IPS-NIHi7 (cell line): ENCODE data around the gene ZBP1.

Experiments
- DNase-seq: peaks from one replicate; pipeline ENCODE4 v3.0.0; 2012; ENCODE audit warnings: mixed read lengths; ENCODE audit errors: extremely low spot score

Gene ZBP1

DNA sequence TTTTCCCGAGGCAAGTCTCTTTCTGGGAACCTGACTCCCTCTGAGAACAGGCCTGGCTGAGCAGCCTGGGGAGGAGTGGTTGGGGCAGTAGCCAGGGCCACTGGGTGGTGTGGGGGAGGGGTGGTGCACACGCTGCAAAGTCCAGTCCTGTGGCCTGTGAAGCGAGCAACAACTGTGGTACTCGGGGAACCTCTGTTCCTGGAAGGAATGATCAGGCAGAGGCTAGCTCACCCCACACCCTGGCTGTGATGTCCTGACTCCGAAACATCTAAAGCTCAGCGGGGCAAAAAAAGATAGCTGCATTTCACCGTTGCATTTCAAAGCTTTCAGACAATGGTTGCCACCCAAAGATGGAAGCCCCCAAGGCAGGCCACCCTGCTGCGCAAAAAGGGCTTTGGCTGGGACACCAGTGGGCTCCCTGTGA is 33.8 kb downstream of the ZBP1 start:
- DNase-seq = no peak

- no peak for DNase-seq
Observed at GRCh38 chr20:57585466-57586213, 34.6 kb downstream of the ZBP1 start.

- no peak for DNase-seq
Observed at GRCh38 chr20:57584768-57585461, 35.3 kb downstream of the ZBP1 start.

GRCh38 chr20:57583289-57584257 is 36.7 kb downstream of the ZBP1 start:
- no peak for DNase-seq

- peak; percentile 77 for DNase-seq
Observed at GRCh38 chr20:57582432-57583288, 37.6 kb downstream of the ZBP1 start.

GRCh38 chr20:57582029-57582378 is 38.2 kb downstream of the ZBP1 start:
- no peak for DNase-seq

DNA sequence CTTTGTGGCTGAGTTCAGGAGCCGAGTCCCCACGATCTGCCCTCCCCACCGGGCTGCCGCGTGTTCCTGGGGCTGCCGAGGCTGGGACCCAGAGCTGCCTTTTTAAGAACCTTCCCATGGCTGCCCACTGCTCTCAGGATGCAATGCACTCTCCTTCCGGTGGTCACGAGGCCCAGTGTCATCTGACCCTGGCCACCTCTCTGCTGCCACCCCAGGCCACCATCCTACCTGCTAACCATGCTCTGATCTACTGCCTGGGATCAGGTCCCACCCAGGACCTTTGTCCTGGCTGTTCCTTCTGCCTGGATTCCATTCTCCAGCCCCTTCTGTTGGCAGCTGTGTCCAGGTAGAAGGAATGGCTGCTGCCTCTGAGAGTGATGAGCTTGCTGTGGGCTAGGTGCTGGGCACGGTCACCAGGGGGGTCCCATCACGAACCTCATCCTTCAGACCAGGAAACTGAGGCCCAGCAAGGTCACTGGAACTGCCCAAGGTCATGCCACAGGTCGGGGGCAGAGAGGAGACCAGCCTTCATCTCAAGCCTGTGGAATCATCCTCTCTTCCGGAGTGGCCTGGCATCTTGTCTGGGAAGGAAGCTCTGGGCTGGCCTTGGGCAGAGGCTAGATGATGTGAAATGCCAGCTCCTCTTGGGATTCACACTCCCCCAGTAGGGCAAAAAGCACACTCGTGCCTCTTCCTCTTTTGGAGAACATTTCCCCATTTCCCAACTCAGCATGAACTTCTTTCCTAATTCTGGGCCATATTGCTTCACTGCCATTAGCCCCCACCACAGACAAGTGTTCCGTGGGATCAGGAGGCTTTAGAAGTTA is 38.8 kb downstream of the ZBP1 start:
- DNase-seq = no peak

- no peak for DNase-seq
Observed at GRCh38 chr20:57580478-57581201, 39.6 kb downstream of the ZBP1 start.

DNA sequence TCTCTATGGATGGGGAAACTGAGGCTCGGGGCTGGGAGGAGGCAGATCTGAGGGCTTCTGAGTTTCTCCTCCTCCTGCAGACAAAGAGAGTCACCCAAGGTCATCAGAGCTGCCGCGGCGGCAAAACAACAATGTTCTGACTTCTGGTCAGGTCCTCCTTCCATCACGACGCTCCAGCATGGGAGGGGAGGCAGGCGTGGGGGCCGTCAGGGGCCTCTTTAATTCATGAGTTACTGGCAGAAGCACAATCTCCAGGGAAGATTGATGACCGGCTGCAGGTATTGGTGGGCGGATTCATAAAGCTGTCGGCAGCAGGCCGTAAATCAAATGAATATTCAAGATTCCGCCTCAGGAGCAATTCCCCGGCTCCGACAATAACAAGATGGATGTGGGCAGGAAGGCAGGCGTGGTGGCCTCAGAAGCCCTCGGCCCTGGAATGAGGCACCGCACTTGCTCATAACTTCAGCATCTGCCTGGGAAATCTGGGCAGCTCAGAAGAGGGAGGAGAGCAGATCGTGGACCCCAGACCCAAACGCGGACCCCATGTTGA is 40.3 kb downstream of the ZBP1 start:
- DNase-seq = no peak

- DNase-seq = no peak
Observed at GRCh38 chr20:57579331-57579897, 40.8 kb downstream of the ZBP1 start.

- DNase-seq = no peak
Observed at GRCh38 chr20:57578476-57579165, 41.6 kb downstream of the ZBP1 start.

- no peak for DNase-seq
Observed at GRCh38 chr20:57577679-57578475, 42.3 kb downstream of the ZBP1 start.

- DNase-seq = no peak
Observed at GRCh38 chr20:57576617-57577550, 43.3 kb downstream of the ZBP1 start.

- DNase-seq = no peak
Observed at GRCh38 chr20:57576002-57576401, 44.2 kb downstream of the ZBP1 start.

GRCh38 chr20:57574954-57575353 is 45.3 kb downstream of the ZBP1 start:
- no peak for DNase-seq

- DNase-seq = peak; percentile 79
Observed at GRCh38 chr20:57573894-57574293, 46.3 kb downstream of the ZBP1 start.
